ENCODE results near the gene OR1L6. TPM values are rescaled to one million over a fixed set of nuclear protein-coding genes. Genes with fewer than 3 reads are reported as not detected.

Gene OR1L6, protein sequence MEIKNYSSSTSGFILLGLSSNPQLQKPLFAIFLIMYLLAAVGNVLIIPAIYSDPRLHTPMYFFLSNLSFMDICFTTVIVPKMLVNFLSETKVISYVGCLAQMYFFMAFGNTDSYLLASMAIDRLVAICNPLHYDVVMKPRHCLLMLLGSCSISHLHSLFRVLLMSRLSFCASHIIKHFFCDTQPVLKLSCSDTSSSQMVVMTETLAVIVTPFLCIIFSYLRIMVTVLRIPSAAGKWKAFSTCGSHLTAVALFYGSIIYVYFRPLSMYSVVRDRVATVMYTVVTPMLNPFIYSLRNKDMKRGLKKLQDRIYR
- not detected for polyA plus RNA-seq (ENCODE audit: insufficient read length)

DNA sequence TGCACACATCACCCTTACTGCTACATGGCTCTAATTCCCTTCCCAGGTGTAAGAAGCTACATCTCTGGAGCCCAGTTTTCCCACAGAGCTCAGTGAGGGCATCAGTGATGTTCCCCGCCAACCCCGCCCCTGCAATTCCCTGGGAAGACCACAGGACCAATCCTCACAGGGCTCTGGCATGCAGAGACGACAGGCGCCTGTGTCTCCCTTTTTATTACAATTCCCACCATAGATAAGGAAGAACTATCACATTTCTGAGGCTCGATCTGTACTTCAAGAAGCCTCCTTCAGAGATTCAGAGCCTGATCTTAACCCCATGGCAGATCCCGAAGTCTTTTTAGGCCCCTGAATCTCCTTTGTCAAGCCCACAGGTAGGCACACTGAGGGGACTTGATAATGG lies at the start of gene OR1L6:
Gene OR1L6, plus strand, starts transcription at position 301 of the 400 bp plus-strand sequence. CDS start 7,545 bp downstream, outside the sequence.
- DNase-seq (ENCODE audit: low read depth): no peak

DNA sequence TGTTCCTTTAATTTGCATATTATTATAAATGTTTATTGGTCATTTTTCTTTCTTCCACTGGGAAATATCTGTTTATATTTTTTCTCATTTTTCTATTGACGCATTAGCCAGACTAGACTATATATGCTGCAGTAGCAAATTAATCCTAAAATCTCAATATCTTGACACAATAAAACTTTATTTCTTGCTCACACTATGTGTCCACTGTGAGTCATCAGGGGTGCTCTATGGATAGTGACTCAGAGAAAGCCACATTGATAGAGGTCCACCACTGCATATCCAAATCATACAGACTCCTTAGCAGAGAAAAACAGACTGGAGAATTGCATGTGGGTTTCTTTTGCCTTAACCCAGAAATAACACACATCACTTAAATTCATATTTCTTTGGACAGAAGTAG lies 46.4 kb upstream of the OR1L6 start:
- DNase-seq (ENCODE audit: low read depth): no peak

GRCh38 chr9:122718038-122718437 lies 24.1 kb upstream of the OR1L6 start:
- DNase-seq (ENCODE audit: low read depth): no peak

- DNase-seq (ENCODE audit: low read depth): no peak
These were observed 22.9 kb upstream of the OR1L6 start for GRCh38 chr9:122719218-122719617.

- DNase-seq (ENCODE audit: low read depth): no peak
These were observed 18.4 kb upstream of the OR1L6 start, which contains the start of gene OR1L4 for GRCh38 chr9:122723690-122724089. Gene OR1L4 (plus strand): TSS chr9:122723990. CDS start chr9:122723990, 0 bp downstream.

- no peak for DNase-seq (ENCODE audit: low read depth)
These were observed 12.7 kb downstream of the OR1L6 start for GRCh38 chr9:122754825-122755224.

GRCh38 chr9:122767817-122768216 lies 25.7 kb downstream of the OR1L6 start:
- DNase-seq (ENCODE audit: low read depth): no peak

DNA sequence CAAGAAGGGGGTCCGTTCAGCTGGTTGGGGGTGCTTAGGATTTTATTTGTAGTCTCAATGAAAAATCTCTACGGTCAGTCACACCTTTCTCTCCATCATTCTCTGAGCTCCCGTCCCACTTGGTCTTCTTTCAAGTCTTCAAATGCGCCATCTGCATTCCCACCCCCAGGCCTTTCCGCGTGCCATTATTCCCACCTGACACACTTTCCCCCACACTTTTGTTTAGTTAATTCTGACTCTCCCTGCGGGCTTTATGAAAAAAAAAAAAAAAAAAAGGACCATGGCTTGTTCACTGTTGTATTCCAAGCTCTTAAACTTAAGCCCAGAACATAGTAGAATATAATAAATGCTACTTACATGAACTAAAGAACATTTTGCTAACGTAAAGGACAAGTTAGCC lies 34.9 kb downstream of the OR1L6 start:
- no peak for DNase-seq (ENCODE audit: low read depth)

GRCh38 chr9:122777935-122778627 lies 36.0 kb downstream of the OR1L6 start:
- DNase-seq (ENCODE audit: low read depth): no peak

GRCh38 chr9:122779181-122779580 lies 37.1 kb downstream of the OR1L6 start:
- no peak for DNase-seq (ENCODE audit: low read depth)

- no peak for DNase-seq (ENCODE audit: low read depth)
These were observed 37.9 kb downstream of the OR1L6 start for GRCh38 chr9:122780026-122780425.

- DNase-seq (ENCODE audit: low read depth): no peak
These were observed 39.6 kb downstream of the OR1L6 start for GRCh38 chr9:122781671-122782070.

- DNase-seq (ENCODE audit: low read depth): no peak
These were observed 43.2 kb downstream of the OR1L6 start for GRCh38 chr9:122785269-122785668.

- DNase-seq (ENCODE audit: low read depth): no peak
These were observed 44.2 kb downstream of the OR1L6 start for GRCh38 chr9:122786338-122786737.

GRCh38 chr9:122788831-122789230 lies 46.7 kb downstream of the OR1L6 start, which contains the start of gene OR5C1:
Gene OR5C1 (plus strand): TSS chr9:122788933. CDS start chr9:122788933, 0 bp downstream.
- no peak for DNase-seq (ENCODE audit: low read depth)

DNA sequence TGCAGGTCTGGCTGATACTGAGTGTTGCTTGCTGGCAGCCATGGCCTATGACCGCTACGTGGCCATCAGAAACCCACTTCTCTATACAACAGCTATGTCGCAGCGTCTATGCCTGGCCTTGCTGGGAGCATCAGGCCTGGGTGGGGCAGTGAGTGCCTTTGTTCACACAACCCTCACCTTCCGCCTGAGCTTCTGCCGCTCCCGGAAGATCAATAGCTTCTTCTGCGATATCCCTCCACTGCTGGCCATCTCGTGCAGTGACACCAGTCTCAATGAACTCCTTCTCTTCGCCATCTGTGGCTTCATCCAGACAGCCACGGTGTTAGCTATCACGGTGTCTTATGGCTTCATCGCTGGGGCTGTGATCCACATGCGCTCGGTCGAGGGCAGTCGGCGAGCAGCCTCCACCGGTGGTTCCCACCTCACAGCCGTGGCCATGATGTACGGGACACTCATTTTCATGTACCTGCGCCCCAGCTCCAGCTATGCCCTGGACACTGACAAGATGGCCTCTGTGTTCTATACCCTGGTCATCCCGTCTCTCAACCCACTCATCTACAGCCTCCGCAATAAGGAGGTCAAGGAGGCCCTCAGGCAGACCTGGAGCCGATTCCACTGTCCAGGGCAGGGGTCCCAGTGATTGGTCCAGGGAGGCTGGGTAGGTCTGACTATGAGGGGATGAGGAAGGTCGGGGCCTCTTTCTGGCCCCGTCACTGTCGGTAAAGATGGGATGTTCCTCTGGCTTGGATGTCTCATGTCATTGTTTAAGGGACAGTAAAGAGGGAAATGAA lies 47.3 kb downstream of the OR1L6 start:
- no peak for DNase-seq (ENCODE audit: low read depth)

DNA sequence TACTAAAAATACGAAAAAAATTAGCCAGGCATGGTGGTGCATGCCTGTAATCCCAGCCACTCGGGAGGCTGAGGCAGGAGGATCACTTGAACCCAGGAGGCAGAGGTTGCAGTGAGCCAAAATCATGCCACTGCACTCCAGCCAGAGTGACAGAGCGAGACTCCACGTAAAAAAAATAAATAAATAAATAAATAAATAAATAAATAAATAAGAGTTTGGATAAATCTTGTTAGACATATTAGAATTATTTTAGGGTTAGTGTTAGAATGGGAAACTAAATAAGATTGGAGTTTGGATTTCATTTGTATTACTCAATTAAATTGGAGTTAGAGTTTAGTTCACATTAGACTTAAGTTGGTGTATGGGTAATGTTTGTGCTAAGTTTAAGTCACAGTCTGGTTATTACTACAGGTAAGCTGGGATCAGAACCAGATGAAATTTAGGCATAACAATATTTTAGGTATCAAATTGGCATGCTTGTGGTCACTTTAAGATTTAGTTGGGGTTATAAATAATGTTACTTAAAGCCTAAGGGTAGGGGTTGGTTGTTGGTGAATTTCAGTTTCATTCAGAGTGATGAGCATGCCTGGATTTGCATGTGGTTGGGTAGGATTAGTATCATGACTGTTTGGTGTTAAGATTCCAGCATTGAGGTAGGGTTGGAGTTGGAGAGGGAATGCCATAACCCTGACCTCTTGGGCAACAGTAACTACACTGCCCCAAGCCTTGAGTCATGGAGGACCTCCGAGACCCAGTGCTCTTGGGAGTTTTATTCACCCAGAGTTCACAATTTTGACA lies 50.0 kb downstream of the OR1L6 start:
- no peak for DNase-seq (ENCODE audit: low read depth)

DNA sequence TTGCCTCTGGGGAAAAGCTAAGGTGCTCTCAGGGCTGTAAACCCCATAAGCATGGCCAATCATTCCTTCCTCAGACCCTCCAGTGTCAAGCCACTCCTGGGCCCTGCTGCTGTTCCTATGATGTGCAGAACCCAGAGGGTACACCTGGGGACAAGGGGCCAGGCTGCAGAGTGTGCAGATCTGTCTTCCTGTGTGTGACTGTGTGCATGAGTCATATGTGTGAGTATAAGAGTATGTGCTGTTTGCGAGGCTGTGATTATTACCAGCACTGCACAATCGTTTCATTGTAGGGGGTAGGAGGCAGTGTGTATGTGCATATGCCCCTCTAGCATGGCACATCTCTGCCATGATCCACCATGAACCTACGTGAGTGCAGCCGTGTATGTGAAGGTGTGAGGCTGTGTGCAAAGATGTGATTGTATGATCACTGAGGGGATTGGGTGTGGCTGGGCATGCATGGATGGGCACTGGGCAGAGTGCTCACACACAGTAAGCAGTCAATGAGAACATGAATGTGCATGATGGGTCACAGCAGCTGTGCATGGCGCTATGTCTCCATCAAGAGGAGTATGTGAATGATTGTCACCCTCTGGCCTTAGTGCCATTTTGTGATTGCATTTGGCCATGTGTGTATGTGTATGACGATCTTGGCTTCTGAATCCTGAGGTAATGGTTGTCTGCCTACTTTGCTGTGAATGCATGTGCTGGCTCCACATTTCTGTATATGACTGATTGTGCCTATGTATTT lies 55.4 kb downstream of the OR1L6 start:
- no peak for DNase-seq (ENCODE audit: low read depth)

All from forelimb muscle (tissue), 1 donor.